ENCODE results near the gene AOX1. TPM values are rescaled to one million over a fixed set of nuclear protein-coding genes. Genes with fewer than 3 reads are reported as not detected.

AOX1 gene
- total and polyA plus RNA-seq, 9 of the 15 experiments (the other 6 are each of a cell fraction or from before 2014, with no cell fraction given), result 0.10 to 0.55 (median 0.20) TPM; not detected in 6

DNA sequence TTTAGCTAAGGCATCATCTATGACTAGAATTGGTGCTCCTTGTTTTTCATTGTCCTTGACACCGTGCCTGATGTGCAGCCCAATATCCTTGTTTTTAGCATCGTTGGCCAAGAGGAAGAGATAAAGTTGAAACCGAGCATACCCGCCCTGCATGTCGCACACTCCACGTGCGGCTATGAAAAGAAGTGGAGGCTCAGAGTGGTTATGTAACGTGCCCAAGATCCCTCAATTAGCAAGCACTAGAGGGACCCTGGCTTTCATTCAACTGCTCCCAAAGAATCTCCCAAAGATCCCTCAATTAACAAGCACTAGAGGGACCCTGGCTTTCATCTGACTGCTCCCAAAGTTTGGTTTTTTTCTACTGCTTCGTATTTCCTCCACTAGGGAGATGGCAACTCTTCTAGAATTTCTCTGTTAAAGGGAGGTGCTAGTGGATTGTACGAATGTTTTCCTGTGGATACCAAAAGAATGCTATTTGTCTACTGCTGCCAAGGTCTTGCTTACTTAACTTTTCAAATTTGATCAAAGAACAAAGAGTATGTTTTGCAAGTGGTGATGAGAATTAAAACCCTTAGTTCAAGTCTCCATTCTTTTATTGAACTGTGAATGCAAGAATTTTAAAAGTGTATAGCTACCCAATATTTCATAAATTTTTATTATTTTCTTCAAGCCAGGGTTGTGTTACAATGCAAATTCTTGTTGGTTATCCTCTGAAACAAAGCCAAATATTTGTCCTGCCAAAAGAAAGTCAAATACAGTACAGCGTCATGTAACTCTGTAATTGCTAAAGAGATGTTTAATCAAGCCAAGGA lies 92.1 kb downstream of the AOX1 start (continued):
- TF ChIP-seq, protein P1, sequence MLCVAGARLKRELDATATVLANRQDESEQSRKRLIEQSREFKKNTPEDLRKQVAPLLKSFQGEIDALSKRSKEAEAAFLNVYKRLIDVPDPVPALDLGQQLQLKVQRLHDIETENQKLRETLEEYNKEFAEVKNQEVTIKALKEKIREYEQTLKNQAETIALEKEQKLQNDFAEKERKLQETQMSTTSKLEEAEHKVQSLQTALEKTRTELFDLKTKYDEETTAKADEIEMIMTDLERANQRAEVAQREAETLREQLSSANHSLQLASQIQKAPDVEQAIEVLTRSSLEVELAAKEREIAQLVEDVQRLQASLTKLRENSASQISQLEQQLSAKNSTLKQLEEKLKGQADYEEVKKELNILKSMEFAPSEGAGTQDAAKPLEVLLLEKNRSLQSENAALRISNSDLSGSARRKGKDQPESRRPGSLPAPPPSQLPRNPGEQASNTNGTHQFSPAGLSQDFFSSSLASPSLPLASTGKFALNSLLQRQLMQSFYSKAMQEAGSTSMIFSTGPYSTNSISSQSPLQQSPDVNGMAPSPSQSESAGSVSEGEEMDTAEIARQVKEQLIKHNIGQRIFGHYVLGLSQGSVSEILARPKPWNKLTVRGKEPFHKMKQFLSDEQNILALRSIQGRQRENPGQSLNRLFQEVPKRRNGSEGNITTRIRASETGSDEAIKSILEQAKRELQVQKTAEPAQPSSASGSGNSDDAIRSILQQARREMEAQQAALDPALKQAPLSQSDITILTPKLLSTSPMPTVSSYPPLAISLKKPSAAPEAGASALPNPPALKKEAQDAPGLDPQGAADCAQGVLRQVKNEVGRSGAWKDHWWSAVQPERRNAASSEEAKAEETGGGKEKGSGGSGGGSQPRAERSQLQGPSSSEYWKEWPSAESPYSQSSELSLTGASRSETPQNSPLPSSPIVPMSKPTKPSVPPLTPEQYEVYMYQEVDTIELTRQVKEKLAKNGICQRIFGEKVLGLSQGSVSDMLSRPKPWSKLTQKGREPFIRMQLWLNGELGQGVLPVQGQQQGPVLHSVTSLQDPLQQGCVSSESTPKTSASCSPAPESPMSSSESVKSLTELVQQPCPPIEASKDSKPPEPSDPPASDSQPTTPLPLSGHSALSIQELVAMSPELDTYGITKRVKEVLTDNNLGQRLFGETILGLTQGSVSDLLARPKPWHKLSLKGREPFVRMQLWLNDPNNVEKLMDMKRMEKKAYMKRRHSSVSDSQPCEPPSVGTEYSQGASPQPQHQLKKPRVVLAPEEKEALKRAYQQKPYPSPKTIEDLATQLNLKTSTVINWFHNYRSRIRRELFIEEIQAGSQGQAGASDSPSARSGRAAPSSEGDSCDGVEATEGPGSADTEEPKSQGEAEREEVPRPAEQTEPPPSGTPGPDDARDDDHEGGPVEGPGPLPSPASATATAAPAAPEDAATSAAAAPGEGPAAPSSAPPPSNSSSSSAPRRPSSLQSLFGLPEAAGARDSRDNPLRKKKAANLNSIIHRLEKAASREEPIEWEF (CRISPR knock-in tag; IDR thresholded peaks at IDR 0.05), result no peak
- TF ChIP-seq RAD51 (IDR thresholded peaks at IDR 0.05; ENCODE audit: borderline replicate concordance, low read depth) (no peak), FOXK1 (CRISPR knock-in tag; IDR thresholded peaks at IDR 0.05; ENCODE audit: borderline replicate concordance) (no peak), FOXJ2 (tag; IDR thresholded peaks at IDR 0.05) (no peak)
- TF ChIP-seq, protein P2, sequence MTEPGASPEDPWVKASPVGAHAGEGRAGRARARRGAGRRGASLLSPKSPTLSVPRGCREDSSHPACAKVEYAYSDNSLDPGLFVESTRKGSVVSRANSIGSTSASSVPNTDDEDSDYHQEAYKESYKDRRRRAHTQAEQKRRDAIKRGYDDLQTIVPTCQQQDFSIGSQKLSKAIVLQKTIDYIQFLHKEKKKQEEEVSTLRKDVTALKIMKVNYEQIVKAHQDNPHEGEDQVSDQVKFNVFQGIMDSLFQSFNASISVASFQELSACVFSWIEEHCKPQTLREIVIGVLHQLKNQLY (CRISPR knock-in tag; conservative IDR thresholded peaks at IDR 0.05), result no peak
- TF ChIP-seq, protein P3, sequence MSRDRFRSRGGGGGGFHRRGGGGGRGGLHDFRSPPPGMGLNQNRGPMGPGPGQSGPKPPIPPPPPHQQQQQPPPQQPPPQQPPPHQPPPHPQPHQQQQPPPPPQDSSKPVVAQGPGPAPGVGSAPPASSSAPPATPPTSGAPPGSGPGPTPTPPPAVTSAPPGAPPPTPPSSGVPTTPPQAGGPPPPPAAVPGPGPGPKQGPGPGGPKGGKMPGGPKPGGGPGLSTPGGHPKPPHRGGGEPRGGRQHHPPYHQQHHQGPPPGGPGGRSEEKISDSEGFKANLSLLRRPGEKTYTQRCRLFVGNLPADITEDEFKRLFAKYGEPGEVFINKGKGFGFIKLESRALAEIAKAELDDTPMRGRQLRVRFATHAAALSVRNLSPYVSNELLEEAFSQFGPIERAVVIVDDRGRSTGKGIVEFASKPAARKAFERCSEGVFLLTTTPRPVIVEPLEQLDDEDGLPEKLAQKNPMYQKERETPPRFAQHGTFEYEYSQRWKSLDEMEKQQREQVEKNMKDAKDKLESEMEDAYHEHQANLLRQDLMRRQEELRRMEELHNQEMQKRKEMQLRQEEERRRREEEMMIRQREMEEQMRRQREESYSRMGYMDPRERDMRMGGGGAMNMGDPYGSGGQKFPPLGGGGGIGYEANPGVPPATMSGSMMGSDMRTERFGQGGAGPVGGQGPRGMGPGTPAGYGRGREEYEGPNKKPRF (IDR thresholded peaks at IDR 0.05; ENCODE audit: low read depth, low read length), result no peak

Measured in K562 (cell line).